CD4-positive, alpha-beta T cell treated with Interferon gamma for 1 hour (primary cell): ENCODE data around the gene DDX39B.

Experiments
- DNase-seq: peaks from one replicate; pipeline ENCODE4 v3.0.0-alpha.2; 2020

DDX39B gene

GRCh38 chr6:31546958-31547726 lies 5.3 kb upstream of the DDX39B start, which contains the start of gene NFKBIL1:
Gene NFKBIL1, plus strand, starts transcription at chr6:31547608. Its CDS starts 87 bp downstream, at chr6:31547695.
- DNase-seq, result peak; percentile 94

GRCh38 chr6:31546339-31546957 lies 4.6 kb upstream of the DDX39B start, which contains the start of gene ATP6V1G2:
Gene ATP6V1G2, minus strand, starts transcription at chr6:31546608. Its CDS starts 49 bp downstream, at chr6:31546559.
- DNase-seq, result peak; percentile 84

- no peak for DNase-seq
These were observed 3.5 kb upstream of the DDX39B start for GRCh38 chr6:31545291-31545690.

GRCh38 chr6:31544676-31545075 lies 2.9 kb upstream of the DDX39B start:
- no peak for DNase-seq

- DNase-seq, result no peak
These were observed 1.8 kb upstream of the DDX39B start for GRCh38 chr6:31543639-31544038.

- DNase-seq, result peak; percentile 70
These were observed 645 bp downstream of the DDX39B start for GRCh38 chr6:31541059-31541657.

GRCh38 chr6:31540640-31541039 lies 1.2 kb downstream of the DDX39B start:
- no peak for DNase-seq

GRCh38 chr6:31538805-31539400 lies 2.9 kb downstream of the DDX39B start:
- no peak for DNase-seq

GRCh38 chr6:31535538-31536324 lies 6.1 kb downstream of the DDX39B start:
- DNase-seq, result no peak

- DNase-seq, result no peak
These were observed 7.2 kb downstream of the DDX39B start for GRCh38 chr6:31534521-31535040.

GRCh38 chr6:31534011-31534410 lies 7.8 kb downstream of the DDX39B start:
- no peak for DNase-seq

GRCh38 chr6:31533455-31533841 lies 8.4 kb downstream of the DDX39B start:
- DNase-seq, result no peak

- DNase-seq, result no peak
These were observed 9.0 kb downstream of the DDX39B start for GRCh38 chr6:31532644-31533454.

GRCh38 chr6:31531771-31532643 lies 9.8 kb downstream of the DDX39B start:
- no peak for DNase-seq

- no peak for DNase-seq
These were observed 10.6 kb downstream of the DDX39B start for GRCh38 chr6:31531162-31531561.

GRCh38 chr6:31530659-31531058 lies 11.1 kb downstream of the DDX39B start:
- DNase-seq, result no peak

GRCh38 chr6:31529329-31530150 lies 12.3 kb downstream of the DDX39B start:
- no peak for DNase-seq

- DNase-seq, result no peak
These were observed 12.9 kb downstream of the DDX39B start, which contains the start of gene MCCD1 for GRCh38 chr6:31528821-31529328. Gene MCCD1, plus strand, starts transcription at chr6:31528962. Its CDS starts 53 bp downstream, at chr6:31529015.

GRCh38 chr6:31528307-31528777 lies 13.5 kb downstream of the DDX39B start:
- no peak for DNase-seq
